ENCODE measurements around the gene TESK1.

Gene TESK1

GRCh38 chr9:35616681-35617459, 11.8 kb downstream of the TESK1 start:
- no peaks in the 10 kb centered on the region for H4K20me1 ChIP-seq (ENCODE audit: insufficient read depth)
- peaks cover 13% of the 10 kb centered on the region for H3K4me1 ChIP-seq (ENCODE audit: low read depth, poor library complexity, severe bottlenecking)
- H3K9ac ChIP-seq, result no peak overlapping the region
- H3K36me3 ChIP-seq (ENCODE audit: insufficient read depth), result no peaks in the 10 kb centered on the region
- H3K79me2 ChIP-seq (ENCODE audit: insufficient read depth, low read depth), result no peaks in the 10 kb centered on the region
- H3K4me3 ChIP-seq (IDR thresholded peaks at IDR 0.05; ENCODE audit: insufficient read depth, low read depth, low read length), result no peak overlapping the region
- TF ChIP-seq, protein P1, sequence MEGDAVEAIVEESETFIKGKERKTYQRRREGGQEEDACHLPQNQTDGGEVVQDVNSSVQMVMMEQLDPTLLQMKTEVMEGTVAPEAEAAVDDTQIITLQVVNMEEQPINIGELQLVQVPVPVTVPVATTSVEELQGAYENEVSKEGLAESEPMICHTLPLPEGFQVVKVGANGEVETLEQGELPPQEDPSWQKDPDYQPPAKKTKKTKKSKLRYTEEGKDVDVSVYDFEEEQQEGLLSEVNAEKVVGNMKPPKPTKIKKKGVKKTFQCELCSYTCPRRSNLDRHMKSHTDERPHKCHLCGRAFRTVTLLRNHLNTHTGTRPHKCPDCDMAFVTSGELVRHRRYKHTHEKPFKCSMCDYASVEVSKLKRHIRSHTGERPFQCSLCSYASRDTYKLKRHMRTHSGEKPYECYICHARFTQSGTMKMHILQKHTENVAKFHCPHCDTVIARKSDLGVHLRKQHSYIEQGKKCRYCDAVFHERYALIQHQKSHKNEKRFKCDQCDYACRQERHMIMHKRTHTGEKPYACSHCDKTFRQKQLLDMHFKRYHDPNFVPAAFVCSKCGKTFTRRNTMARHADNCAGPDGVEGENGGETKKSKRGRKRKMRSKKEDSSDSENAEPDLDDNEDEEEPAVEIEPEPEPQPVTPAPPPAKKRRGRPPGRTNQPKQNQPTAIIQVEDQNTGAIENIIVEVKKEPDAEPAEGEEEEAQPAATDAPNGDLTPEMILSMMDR (conservative IDR thresholded peaks at IDR 0.05; ENCODE audit: low read depth, low read length), result no peak
- no peak overlapping the region for H2AFZ ChIP-seq (ENCODE audit: low read depth)
- no peak overlapping the region for H3K27ac ChIP-seq
- H3K4me2 ChIP-seq, result no peak overlapping the region
- H3K27me3 ChIP-seq (ENCODE audit: insufficient read depth, low read depth), result no peaks in the 10 kb centered on the region

GRCh38 chr9:35617548-35617947, 12.5 kb downstream of the TESK1 start:
- Histone ChIP-seq H2AFZ (ENCODE audit: low read depth) (no peak overlapping the region), H3K4me1 (ENCODE audit: low read depth, poor library complexity, severe bottlenecking) (peaks cover 12% of the 10 kb centered on the region), H3K4me2 (no peak overlapping the region), H3K79me2 (ENCODE audit: insufficient read depth, low read depth) (no peaks in the 10 kb centered on the region), H3K27ac (no peak overlapping the region), H3K4me3 (IDR thresholded peaks at IDR 0.05; ENCODE audit: insufficient read depth, low read depth, low read length) (no peak overlapping the region), H3K27me3 (ENCODE audit: insufficient read depth, low read depth) (no peaks in the 10 kb centered on the region), H3K9ac (no peak overlapping the region), H4K20me1 (ENCODE audit: insufficient read depth) (no peaks in the 10 kb centered on the region), H3K36me3 (ENCODE audit: insufficient read depth) (no peaks in the 10 kb centered on the region)
- TF ChIP-seq, protein P1 (conservative IDR thresholded peaks at IDR 0.05; ENCODE audit: low read depth, low read length), result no peak

DNA sequence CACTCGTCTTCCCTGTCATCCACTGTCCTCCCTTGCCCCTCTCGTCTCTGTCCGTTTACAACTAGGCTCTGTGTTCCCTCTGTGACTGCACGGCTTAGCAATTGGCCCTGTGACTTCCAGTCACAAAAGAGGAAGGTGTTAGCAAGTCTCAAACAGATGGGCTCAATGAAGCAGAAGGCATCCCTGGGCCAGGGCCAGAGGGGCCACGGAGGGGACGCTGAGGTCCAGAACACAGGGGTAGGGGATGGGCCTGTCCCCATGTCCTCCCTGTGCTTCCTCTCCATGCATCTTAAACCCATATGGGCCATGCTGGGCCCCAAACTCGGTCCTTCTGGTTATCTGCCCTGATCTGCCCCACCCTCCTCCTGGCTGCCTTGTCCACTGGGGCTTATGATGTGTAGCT, 13.3 kb downstream of the TESK1 start, which contains the start of gene CD72:
Gene CD72 (minus strand): TSS at position 89 of the 403 bp plus-strand sequence. CDS start 110 bp downstream, outside the sequence.
- no peak within 1 kb of the TSS for H3K27ac ChIP-seq
- H3K4me2 ChIP-seq, result no peak within 1 kb of the TSS
- TF ChIP-seq, protein P1 (conservative IDR thresholded peaks at IDR 0.05; ENCODE audit: low read depth, low read length), result no peak
- no peaks in the 10 kb centered on the region for H3K79me2 ChIP-seq (ENCODE audit: insufficient read depth, low read depth)
- no peaks in the 10 kb centered on the region for H3K27me3 ChIP-seq (ENCODE audit: insufficient read depth, low read depth)
- no peaks in the 10 kb centered on the region for H3K36me3 ChIP-seq (ENCODE audit: insufficient read depth)
- no peak within 1 kb of the TSS for H3K9ac ChIP-seq
- H3K4me3 ChIP-seq (IDR thresholded peaks at IDR 0.05; ENCODE audit: insufficient read depth, low read depth, low read length), result no peak within 1 kb of the TSS
- H2AFZ ChIP-seq (ENCODE audit: low read depth), result no peak within 1 kb of the TSS
- H3K4me1 ChIP-seq (ENCODE audit: low read depth, poor library complexity, severe bottlenecking), result peaks cover 9% of the 10 kb centered on the region
- no peaks in the 10 kb centered on the region for H4K20me1 ChIP-seq (ENCODE audit: insufficient read depth)

GRCh38 chr9:35618854-35619799, 14.1 kb downstream of the TESK1 start:
- Histone ChIP-seq H2AFZ (ENCODE audit: low read depth) (no peak overlapping the region), H3K4me3 (IDR thresholded peaks at IDR 0.05; ENCODE audit: insufficient read depth, low read depth, low read length) (no peak overlapping the region), H3K4me2 (no peak overlapping the region)

More at GRCh38 chr9:35618854-35619799, 14.1 kb downstream of the TESK1 start:
- TF ChIP-seq, protein P1 (conservative IDR thresholded peaks at IDR 0.05; ENCODE audit: low read depth, low read length), result no peak
- no peaks in the 10 kb centered on the region for H4K20me1 ChIP-seq (ENCODE audit: insufficient read depth)
- H3K4me1 ChIP-seq (ENCODE audit: low read depth, poor library complexity, severe bottlenecking), result peaks cover 9% of the 10 kb centered on the region
- no peak overlapping the region for H3K9ac ChIP-seq
- H3K79me2 ChIP-seq (ENCODE audit: insufficient read depth, low read depth), result no peaks in the 10 kb centered on the region
- H3K27me3 ChIP-seq (ENCODE audit: insufficient read depth, low read depth), result no peaks in the 10 kb centered on the region
- H3K27ac ChIP-seq, result no peak overlapping the region
- H3K36me3 ChIP-seq (ENCODE audit: insufficient read depth), result no peaks in the 10 kb centered on the region
